ENCODE measurements around the gene GPN1. TPM values are rescaled to one million over a fixed set of nuclear protein-coding genes. Genes with fewer than 3 reads are reported as not detected.

Gene GPN1
- total RNA-seq, 1 experiment from 2014 or later, result 48.5 TPM

GRCh38 chr2:27667446-27667845, 38.6 kb downstream of the GPN1 start:
- Histone ChIP-seq H2BK12ac (ENCODE audit: insufficient read length, low read depth, low read length) (no peak overlapping the region), H4K91ac (ENCODE audit: insufficient read length, low read depth, low read length) (no peak overlapping the region), H3K27me3 (ENCODE audit: insufficient read depth, low read length) (no peaks in the 10 kb centered on the region), H2BK120ac (ENCODE audit: low read depth, low read length, poor library complexity, severe bottlenecking) (no peak overlapping the region), H2BK15ac (ENCODE audit: low read depth, low read length) (no peak overlapping the region), H3K23me2 (ENCODE audit: insufficient read length, low read depth, low read length, poor library complexity, severe bottlenecking) (peaks cover 12% of the 10 kb centered on the region), H3K4me2 (ENCODE audit: insufficient read depth, insufficient read length, low read length) (no peak overlapping the region), H2AFZ (ENCODE audit: low read length) (no peak overlapping the region), H3K27ac (ENCODE audit: insufficient read length, low read depth, low read length) (no peak overlapping the region), H4K8ac (replicated peaks; ENCODE audit: insufficient read length, low read depth, low read length) (no peak overlapping the region), H3K4me1 (ENCODE audit: insufficient read depth, low read length) (no peaks in the 10 kb centered on the region; the same call in 1 of the 2 replicates), H2BK5ac (ENCODE audit: insufficient read length, low read length) (no peak overlapping the region), H3K56ac (ENCODE audit: insufficient read length, low read depth, low read length) (no peak overlapping the region), H3K18ac (ENCODE audit: insufficient read length, low read depth, low read length) (no peak overlapping the region), H3K4ac (ENCODE audit: low read depth, low read length) (no peak overlapping the region), H3K9me3 (ENCODE audit: control insufficient read depth, low read depth, low read length) (no peaks in the 10 kb centered on the region), H2BK20ac (ENCODE audit: low read depth, low read length, poor library complexity, severe bottlenecking) (no peak overlapping the region), H3K14ac (ENCODE audit: insufficient read depth, low read length) (no peak overlapping the region), H4K20me1 (ENCODE audit: control insufficient read depth, insufficient read depth, insufficient read length) (peaks cover 3% of the 10 kb centered on the region), H3K23ac (ENCODE audit: insufficient read length, low read depth, low read length) (no peak overlapping the region), H4K5ac (ENCODE audit: insufficient read length, low read depth, low read length) (no peak overlapping the region), H2AK5ac (ENCODE audit: insufficient read length, low read length) (no peak overlapping the region), H3K79me2 (ENCODE audit: insufficient read depth, low read length) (no peaks in the 10 kb centered on the region), H3T11ph (ENCODE audit: low read length) (no peak overlapping the region), H3K9ac (ENCODE audit: extremely low read depth, insufficient read length, low read length) (no peak overlapping the region), H3K79me1 (ENCODE audit: insufficient read depth, low read depth, low read length, poor library complexity, severe bottlenecking) (peaks cover 7% of the 10 kb centered on the region)
- DNase-seq, result no peak
- Mint-ChIP-seq H3K4me3 (no peak overlapping the region), H3K4me1 (peaks cover 8 to 16% of the 10 kb centered on the region in 2 experiments), H3K27me3 (ENCODE audit: low read depth) (no peaks in the 10 kb centered on the region), H3K27ac (no peak overlapping the region), H3K36me3 (ENCODE audit: insufficient read depth in 1 of 3, low read depth in 3 of 3) (peaks cover 7 to 47% (median 41%) of the 10 kb centered on the region in 3 experiments; a peak in 6 of 7 replicates), H3K9me3 (no peaks in the 10 kb centered on the region)
- no CpG with 5 or more reads among the region's 1 CpG for WGBS (ENCODE audit: extremely low coverage, insufficient read length, low lambda C conversion rate)
- TF ChIP-seq CTCF (conservative IDR thresholded peaks at IDR 0.05), result no peak
